Breast epithelium (tissue), 3 donors: ENCODE measurements around the gene CHRNA9.

Experiments
- POLR2A ChIP-seq: fragments of 450-650 bp; IDR thresholded peaks from one replicate; pipeline ENCODE4 v1.6.1; 2016; ENCODE audit warnings: antibody characterized with exemption, mild to moderate bottlenecking, moderate library complexity
- POLR2AphosphoS5 ChIP-seq, 3 donors: sonication (generic); formaldehyde crosslinking; IDR thresholded peaks; one replicate each; pipeline ENCODE4 v1.6.1; 2017; ENCODE audit warnings: antibody characterized with exemption in 3 of 3
- TF ChIP-seq, protein P1 (sequence below), 3 donors: fragments of 450-650 bp; IDR thresholded peaks; one replicate each; pipeline ENCODE4 v1.5.1; 2016 to 2017; ENCODE audit warnings: antibody characterized with exemption in 3 of 3, mild to moderate bottlenecking in 3 of 3, moderate library complexity in 3 of 3

GRCh38 chr4:40401631-40402030, 66.5 kb downstream of the CHRNA9 start:
- TF ChIP-seq POLR2A (no peak), POLR2AphosphoS5 (IDR thresholded peaks at IDR 0.05) (no peak)
- TF ChIP-seq, protein P1, sequence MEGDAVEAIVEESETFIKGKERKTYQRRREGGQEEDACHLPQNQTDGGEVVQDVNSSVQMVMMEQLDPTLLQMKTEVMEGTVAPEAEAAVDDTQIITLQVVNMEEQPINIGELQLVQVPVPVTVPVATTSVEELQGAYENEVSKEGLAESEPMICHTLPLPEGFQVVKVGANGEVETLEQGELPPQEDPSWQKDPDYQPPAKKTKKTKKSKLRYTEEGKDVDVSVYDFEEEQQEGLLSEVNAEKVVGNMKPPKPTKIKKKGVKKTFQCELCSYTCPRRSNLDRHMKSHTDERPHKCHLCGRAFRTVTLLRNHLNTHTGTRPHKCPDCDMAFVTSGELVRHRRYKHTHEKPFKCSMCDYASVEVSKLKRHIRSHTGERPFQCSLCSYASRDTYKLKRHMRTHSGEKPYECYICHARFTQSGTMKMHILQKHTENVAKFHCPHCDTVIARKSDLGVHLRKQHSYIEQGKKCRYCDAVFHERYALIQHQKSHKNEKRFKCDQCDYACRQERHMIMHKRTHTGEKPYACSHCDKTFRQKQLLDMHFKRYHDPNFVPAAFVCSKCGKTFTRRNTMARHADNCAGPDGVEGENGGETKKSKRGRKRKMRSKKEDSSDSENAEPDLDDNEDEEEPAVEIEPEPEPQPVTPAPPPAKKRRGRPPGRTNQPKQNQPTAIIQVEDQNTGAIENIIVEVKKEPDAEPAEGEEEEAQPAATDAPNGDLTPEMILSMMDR (IDR thresholded peaks at IDR 0.05): no peak
